Stimulated activated CD8-positive, alpha-beta memory T cell treated with anti-CD3 and anti-CD28 coated beads, Interleukin-2, amount 100 ng/mL, for 48 hours (primary cell): Measurements from ENCODE around the gene FGF5.
"Not testable (repeated sequence)": the region's sequence is repeated elsewhere in the genome, so short reads cannot be mapped to it uniquely, and the experiment has no call there.

Experiments
- DNase-seq, 2 donors: peaks; one replicate each; pipeline ENCODE4 v3.0.0-alpha.2; 2020; ENCODE audit warnings: low read depth in 2 of 2

Gene FGF5, protein sequence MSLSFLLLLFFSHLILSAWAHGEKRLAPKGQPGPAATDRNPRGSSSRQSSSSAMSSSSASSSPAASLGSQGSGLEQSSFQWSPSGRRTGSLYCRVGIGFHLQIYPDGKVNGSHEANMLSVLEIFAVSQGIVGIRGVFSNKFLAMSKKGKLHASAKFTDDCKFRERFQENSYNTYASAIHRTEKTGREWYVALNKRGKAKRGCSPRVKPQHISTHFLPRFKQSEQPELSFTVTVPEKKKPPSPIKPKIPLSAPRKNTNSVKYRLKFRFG

DNA sequence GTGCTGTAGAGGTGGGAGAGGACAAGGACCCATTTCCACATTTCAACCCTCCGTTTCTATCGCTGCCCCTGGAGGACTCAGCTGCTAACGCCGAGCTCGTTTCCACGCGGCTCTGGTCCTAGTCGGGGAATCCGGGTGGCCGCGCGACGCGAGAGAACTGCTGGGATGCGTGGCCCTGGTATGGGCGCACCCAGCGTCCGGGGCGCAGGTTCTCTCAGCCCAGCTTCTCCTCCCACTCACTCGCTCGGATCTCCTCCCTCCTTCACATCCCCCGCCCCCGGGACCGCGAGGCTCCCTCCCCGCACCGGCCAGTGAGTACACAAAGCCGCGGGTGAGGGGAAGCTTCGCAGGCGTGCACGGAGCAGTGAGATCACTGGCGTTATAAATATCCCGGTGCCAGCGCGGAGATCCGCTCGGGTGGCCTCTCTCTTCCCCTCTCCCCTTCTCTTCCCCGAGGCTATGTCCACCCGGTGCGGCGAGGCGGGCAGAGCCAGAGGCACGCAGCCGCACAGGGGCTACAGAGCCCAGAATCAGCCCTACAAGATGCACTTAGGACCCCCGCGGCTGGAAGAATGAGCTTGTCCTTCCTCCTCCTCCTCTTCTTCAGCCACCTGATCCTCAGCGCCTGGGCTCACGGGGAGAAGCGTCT is at the start of gene FGF5:
FGF5 (plus strand) TSS at position 412 of the 649 bp plus-strand sequence; CDS start at position 573, 161 bp downstream.
- no peak for DNase-seq

DNA sequence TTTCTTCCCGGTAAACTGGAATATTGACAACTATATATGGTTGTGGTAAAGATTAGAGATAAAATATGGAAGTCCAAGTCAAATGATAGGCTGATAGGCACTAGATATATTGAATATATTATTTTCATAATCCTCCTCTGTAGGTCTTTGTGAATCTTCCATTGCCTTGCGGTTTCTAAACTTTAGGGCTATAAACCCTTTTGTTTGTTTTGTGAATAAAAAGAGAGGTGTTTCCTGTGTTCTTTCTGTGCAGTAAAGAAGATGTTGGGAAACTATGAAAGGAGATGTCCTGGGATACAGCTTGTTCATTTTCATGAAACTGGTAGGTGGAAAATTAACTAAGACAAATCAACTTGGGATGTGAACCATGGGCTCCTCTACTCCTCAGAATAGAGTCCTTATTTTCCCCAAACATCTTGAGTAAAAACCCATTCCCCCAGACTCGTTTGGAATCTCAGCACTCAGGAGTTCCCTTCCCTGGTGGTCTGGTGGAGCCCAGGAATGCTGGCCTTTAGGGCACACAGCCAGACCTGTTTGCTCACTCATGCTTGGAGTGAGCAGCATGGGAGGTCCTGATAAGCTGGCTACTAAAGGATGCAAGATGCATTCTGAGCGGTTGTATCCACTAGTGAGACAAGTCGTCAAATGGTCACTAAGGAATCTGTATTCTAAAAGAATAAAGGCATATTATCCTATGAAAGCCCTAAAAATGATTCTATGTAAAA is 47.0 kb upstream of the FGF5 start:
- DNase-seq = no peak

DNA sequence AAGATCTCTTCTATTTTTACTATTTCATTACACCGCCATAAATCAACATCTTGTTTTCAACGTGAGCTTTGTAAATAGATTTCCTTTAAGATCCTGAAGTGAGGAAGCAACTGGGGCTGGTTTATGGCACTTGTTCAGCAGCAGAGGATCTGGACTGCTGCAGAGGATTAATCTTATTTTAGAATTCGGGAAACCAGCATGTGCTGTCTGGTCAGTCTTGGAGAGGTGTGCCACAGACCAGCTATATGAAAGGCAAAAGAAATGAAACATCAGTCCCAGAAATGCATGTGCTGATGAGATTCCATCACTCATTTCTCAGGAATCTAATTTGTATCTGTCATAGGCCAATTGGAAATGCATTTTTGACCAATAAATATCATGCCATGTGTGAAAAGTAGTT is 45.8 kb upstream of the FGF5 start:
- DNase-seq = no peak

DNA sequence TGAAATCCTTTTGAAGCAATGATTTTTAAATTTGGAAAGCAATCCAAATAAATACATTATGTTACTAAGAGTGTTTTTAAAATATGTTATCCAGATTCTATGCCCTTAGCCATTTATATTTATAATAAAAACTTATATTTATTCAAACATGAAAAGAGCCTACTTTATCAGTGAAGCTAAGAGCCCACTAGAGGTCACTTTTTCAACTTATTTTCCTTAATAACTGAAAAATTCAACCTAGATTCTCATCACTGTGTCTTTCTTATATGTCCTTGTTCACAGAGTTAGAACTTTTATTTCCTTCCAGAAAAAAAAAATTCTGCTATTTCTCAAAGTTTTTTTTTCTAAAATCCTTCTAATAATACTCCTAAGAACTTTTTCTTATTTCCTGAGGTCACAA is 45.3 kb upstream of the FGF5 start:
- no peak for DNase-seq

DNA sequence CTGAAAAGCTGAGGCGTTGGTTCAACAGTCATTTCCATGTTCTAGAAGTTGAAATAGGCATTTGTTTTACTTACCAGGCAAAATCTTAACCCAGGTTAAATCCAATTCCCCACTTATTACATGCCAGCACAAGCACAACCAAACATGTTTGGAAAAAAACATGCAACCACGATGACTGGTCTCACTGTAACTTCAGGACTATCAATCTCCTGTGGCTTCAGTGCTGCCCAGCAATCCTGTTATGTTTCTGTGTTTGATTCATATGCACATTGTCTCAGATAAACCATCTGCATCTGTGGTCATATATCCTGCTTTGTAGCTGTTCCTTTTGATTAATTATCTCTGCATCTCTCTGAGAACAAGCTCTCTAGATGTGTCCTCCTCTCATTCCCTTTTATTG is 40.9 kb upstream of the FGF5 start:
- no peak for DNase-seq

DNA sequence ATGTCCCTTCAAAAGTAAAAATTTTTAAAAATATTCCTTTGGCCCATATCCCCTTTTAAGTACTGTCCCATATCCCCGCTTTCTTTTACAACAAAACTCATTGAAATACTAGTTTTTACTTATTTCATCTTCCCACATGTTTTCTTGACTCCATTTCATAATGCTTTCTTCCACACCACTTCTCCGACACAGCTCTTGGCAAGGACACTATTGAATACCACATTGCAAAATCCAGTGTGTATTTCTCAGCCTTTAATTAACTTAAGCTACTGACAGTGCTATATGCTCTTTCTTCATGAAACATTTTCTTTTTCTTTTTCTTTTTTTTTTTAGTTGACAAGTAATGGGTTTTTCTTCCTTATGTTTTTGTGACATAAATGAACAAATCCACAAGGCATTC is 40.4 kb upstream of the FGF5 start:
- DNase-seq = no peak

DNA sequence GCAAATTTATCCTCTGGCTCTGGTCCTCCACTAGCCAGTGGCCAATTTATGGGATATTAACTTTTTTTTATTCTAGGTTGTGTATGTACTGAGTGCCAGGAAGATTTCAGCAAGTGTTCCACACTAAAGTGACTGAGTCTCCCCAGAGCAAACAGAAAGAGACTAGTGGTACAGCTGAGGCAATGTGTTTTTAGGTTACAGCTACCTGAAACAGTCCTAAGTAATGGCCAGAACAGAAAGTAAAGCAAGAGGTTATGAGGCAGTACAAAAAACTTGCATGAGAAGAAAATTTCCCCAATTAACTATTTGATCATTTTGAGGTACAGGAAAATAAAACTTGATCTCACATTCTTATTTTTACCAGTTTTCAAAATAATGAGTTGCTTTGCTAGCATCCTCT is 38.0 kb upstream of the FGF5 start:
- no peak for DNase-seq

DNA sequence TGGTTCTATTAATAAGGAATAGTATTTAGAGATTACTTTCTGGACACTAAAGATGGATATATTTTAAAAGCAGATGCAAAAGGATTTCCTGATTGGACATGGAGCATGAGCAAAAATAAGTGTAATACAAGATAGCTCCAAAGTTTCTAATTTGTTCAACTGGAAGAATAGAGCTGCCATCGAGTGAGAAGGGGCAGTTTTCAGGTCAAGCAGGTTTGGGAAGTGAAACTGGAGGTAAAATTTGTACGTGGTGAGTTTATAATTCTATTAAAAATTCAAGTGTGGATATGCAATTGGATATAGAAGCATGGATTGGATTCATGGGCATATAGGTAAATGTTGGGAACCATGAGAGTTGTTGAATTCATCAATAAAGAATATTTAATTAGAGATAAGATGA is 37.3 kb upstream of the FGF5 start:
- no peak for DNase-seq

DNA sequence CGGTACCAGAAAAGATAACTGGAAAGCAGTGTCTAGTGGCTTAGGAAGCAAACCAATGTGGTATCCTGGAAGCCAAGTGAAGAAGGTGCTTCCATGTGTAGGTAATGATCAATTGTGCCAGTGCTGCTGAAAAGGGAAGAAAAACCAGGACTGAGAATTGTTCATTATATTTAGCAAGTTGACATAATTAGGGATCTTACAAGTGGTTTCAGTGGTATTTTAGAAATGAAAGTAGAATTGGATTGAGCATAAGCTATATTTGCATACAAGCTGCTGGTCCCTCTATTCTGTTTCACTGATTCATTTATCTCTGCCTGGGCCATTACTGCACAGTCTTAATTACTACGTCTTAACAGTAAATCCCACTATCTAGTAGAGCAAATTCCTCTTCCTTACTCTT is 36.9 kb upstream of the FGF5 start:
- DNase-seq = no peak

DNA sequence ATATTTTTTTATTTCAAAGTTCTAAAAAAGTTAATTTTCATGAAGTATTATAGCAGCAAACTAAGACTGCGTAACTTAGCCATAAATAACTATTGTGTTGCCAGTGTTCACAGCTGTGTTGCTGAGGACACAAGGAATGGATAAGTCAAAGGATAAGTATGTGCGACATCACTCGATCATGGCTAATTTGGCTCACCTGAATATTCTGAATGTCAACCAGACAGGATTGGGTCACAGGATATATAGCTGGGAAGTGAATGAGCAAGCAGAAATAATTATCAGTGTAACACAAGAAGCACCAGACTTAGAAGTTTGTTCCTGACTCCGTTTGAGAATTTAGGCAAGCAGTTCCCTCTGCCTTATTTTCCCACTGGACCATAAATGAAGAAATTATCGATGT is 35.3 kb upstream of the FGF5 start:
- DNase-seq = no peak

DNA sequence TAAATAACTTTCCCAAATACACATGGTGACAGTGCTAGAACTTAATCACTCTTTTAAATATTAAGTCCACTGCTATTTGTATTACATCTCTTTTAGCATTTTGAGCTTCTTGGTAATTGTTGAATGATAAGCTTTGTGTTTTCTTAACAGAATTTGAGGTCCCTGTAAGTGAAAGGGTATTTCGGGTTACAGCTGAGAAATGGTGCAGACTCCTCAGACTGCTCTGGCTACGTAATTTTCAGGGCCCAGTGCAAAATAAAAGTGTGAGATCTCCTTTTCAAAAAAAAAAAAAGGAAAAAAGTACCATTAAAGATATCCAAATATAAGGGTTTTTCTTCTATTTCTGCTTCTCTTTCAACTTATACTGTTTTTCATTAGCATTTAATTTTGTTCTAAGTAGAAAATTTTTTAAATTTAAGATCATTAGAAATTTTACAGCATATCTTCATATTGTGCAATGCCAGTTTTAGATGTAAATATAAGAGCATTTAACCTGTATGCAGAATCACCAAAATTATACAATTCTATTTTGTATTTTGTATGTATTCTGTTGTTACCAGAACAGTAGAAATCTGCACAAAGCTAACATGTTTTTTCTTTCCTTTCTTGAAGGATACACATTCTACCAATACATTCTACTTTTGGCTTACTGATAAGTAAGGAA is 33.6 kb upstream of the FGF5 start:
- DNase-seq = no peak

DNA sequence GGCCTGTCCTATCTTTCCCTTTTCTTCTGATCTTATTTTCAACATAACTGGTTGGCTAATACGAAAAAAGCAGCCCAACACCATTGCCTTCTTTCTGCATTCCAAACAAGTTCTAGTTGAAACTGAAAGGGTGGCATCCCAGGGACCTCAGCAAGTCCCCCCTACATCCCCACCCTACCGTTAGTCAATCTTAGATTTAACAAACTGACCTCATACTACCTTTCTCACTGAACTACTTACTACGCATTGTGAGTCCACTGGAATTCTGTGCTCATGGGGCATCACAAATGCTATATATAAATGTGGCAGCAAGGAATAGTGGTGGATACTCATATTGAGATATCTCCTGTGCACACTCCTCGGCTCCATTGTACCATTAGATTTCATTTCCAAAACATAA is 33.1 kb upstream of the FGF5 start:
- DNase-seq = no peak

DNA sequence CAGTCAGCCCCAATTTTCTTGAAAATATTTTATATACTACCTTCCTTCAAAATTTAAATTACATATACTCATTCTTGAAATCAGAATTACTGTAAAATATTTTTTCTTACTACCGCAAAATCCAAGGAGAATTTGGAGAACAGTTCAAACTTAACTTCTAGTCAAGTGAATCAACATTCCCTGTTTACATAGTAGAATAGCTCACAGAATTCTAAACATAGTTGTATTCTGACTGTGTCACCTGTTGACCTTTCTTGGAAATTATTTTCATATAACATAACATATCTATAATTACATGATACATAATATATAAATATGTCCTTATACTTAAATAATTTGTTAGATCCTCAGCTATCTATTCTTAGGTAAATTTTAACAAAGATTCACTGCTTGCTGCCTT is 31.0 kb upstream of the FGF5 start:
- DNase-seq = no peak

DNA sequence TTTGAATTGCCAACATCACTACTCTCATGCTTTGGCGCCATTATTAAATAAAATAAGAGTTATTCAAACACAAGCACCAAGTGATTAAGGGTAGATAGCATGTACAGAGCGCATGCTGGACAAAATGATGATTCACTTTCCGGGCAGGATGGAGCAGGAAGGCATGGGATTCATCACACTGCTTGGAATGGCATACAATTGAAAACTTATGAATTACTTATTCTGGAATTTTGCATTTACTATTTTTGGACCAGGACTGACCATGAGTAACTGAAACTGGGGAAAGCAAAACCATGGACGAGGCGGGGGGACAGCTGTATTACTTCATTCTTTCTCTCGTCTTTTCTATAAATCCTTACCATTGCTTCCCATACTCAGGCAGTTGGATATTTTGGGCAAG is 28.5 kb upstream of the FGF5 start:
- no peak for DNase-seq

DNA sequence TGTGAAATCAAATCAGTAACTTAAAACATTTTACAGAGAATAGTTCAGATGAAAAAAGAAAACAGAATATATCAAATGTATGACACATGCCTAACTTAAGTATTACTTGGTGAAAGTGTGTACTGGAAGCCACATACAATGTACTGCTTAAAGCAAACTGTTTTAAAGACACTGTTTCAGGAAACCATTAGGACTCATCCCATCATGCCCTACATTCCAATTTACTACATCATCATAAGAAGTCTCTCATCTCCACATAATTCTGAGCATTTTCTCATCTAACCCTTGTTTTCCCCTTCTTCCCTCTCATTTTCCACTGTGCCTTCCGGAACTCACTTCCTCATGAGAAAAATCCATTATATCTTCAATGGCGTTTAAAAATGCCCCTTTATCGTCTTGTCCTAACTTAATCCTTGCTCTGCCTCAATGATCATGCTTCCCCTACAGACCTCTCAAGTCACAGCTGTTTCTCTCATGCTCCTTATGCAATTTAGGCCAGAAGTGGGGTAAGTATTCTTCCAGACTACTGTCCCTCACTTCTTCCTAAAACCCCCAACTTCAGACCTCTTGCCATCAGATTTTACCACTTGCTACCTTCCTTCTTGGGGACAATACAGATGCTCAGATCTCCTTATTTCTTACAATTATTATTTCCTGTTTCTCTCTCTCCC is 26.8 kb upstream of the FGF5 start:
- no peak for DNase-seq

DNA sequence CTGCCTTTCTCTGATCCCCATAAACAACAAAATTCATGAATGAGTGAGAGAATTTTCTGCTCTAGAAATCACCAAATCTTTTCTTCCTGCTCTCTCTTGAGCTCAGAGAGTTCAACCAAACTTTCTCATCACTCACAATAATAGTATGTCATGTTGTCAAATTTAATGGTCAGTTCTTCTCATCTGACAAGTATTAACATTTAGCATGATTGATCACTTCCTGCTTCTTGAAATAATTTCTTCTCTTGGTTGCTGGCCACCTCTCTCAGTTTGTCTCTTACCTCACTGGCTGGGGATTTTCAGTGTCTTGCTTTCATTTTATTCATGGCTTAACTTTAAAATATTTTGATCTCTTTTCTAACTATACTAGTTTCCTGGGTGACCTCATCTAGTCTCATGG is 25.5 kb upstream of the FGF5 start:
- DNase-seq = no peak

DNA sequence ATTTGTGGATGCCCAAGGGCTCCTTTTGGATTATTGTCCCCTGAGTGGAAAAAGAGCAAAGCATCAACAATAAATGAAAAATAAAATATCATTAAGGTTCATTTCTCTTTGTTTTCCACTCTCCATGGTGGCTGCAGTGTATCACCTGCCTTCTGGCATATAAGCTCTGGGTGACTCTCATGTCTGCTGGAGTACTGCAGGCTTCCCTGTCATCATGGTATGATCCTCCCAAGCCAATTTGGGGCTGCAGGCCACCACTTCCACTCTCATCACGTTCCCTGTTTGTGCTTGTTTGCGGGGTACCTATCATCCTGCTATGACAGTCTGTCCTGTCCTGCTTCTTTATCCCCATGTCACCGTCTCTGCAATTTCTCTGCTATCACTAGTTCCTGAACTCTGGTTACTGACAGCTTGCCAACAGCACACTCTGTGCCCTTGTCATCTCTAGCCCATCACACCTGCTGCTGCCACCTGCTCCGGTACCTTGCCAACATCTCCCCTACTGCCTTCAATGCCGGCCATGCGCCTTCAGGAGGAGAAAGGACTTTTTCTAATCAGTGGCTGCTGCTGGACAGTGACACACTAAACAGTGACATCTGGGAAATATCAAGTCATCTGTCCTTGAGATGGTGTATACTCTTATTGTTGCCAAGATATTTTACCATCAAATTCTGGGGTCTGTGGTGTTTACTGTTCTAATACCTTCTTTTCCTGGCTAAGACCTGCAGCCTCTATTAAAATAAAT is 23.0 kb upstream of the FGF5 start:
- no peak for DNase-seq

DNA sequence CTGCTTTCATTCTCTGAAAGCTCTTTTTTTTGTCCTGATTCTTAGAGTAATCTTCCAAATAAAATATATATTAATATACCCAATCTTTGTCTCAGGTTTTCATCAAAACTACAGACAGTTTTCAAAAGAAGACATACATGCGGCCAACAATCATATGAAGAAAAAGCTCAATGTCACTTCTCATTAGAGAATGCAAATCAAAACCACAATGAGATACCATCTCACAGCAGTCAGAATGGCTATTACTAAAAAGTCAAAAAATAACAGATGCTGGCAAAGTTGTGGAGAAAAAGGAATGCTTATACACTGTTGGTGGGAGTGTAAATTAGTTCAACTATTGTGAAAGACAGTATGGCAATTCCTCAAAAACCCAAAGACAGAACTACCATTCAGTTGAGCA is 19.0 kb upstream of the FGF5 start:
- not testable (repeated sequence) for DNase-seq

DNA sequence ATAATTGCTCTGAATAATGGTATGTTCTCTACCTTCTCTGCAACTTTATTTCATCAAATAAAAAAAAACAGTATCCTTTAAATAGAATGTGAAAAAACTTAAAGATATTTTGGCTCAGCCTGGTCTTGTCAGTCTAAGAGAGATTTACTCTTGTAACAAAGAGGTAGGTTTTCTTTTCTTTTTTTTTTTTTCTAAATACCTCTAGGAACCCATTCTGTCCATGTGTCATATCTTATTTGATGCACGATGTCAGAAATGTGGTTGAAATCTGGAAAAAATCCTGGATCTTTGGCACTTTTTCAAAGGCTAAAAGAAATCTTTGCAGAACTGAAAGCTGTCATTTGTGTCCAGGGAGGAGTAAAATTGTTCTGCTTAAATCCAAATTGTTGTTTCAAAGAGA is 17.3 kb upstream of the FGF5 start:
- no peak for DNase-seq

DNA sequence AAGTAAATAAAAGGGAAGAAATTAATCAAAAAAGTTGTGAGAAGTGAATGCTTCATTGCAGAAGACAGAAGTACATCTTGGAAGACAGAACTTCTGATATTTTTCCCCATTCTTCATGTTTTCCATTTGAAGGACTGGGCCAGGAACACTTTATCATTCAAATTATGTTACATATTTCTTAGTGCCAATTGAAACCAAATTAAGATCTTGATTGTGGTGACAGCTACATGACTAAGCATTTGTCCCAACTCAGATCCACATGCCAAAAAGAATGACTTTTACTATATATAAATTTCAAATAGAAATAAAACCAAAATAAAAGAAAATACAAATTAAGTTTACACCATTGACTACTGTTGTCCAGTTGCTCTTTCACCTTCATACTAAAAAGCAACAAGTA is 14.0 kb upstream of the FGF5 start:
- DNase-seq = no peak

DNA sequence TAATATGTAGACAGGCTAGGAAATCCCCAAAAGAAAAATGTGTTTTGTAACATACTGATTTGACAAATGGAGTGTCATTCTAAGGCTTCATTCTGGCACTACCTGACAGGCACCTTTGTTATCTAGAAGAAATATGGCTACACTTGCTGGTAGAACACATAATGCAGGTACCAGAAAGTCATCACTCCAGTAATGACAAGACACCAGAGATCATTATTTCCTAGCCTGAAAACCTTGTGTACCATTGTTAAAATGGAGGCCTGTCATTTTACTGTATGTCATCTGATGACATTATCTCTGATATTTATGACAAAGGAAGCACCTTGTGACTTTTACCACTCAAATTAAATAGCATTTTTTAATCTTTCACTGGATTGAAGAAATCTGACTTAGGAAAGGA is 13.5 kb upstream of the FGF5 start:
- DNase-seq = no peak
